GM20000 (cell line): ENCODE data around the gene C6orf120.

ENCODE experiments used
- DNase-seq: peaks from one replicate; pipeline ENCODE4 v3.0.0; 2012; ENCODE audit warnings: low spot score
- CTCF ChIP-seq: IDR thresholded peaks from 2 replicates; pipeline ENCODE4 v1.5.1; 2012; ENCODE audit warnings: mild to moderate bottlenecking, control low read depth; ENCODE audit errors: extremely low read depth, missing control alignments

C6orf120 gene

GRCh38 chr6:169714595-169714994 is 12.7 kb downstream of the C6orf120 start:
- DNase-seq = no peak
- no peak for TF ChIP-seq CTCF

GRCh38 chr6:169719117-169719516 is 17.2 kb downstream of the C6orf120 start:
- TF ChIP-seq CTCF = no peak
- DNase-seq = no peak

GRCh38 chr6:169720207-169720855 is 18.4 kb downstream of the C6orf120 start:
- TF ChIP-seq CTCF = no peak

GRCh38 chr6:169722362-169723199 is 20.7 kb downstream of the C6orf120 start:
- peak; percentile 36 for DNase-seq
- TF ChIP-seq CTCF = no peak

More at GRCh38 chr6:169720207-169720855, 18.4 kb downstream of the C6orf120 start:
- DNase-seq = no peak

- TF ChIP-seq CTCF = no peak
These were observed 21.4 kb downstream of the C6orf120 start for GRCh38 chr6:169723200-169723909.

GRCh38 chr6:169723991-169724493 is 22.1 kb downstream of the C6orf120 start:
- peak; percentile 88 for DNase-seq
- no peak for TF ChIP-seq CTCF

More at GRCh38 chr6:169723200-169723909, 21.4 kb downstream of the C6orf120 start:
- DNase-seq = peak; percentile 78
